GM19395 (cell line): Measurements from ENCODE around the gene FBLN1.
"Not testable (repeated sequence)": the region's sequence is repeated elsewhere in the genome, so short reads cannot be mapped to it uniquely, and the experiment has no call there.

ENCODE experiments used
- ATAC-seq: cut with Tn5 transposase; IDR thresholded peaks from one replicate; pipeline ENCODE4 v1.9.1; 2021; ENCODE audit warnings: mild to moderate bottlenecking, moderate library complexity; ENCODE audit not compliant: unreplicated experiment

The FBLN1 gene

DNA sequence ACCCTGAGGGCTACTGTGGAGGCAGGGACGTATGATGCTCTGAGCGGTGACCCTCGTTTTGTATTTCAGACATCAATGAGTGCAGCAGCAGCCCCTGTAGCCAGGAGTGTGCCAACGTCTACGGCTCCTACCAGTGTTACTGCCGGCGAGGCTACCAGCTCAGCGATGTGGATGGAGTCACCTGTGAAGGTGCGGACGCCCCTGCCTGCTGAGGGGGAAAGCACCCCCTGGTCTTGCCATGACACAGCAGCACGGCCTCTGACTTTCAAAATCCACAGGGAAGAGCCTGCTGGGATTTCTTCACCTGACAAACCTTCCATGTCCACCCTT is 44.3 kb downstream of the FBLN1 start:
- ATAC-seq = no peak

DNA sequence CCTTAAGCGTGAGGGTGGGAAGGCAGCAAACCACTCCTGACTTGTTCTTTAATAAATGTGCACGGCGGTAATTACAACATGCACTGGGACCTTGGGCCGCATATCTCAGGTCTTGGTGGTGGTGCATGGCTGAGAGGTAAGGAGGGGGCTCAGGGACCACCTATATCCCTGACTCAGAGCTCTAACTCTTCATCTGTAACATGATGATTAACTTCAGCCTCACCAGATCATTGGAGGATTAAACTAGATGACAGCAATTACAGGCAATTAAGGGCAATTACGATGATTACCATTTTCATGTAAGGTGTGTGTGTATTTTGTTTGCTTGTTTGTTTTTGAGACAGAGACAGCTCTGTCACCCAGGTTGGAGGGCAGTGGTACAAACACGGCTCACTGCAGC is 45.0 kb downstream of the FBLN1 start:
- ATAC-seq = no peak

DNA sequence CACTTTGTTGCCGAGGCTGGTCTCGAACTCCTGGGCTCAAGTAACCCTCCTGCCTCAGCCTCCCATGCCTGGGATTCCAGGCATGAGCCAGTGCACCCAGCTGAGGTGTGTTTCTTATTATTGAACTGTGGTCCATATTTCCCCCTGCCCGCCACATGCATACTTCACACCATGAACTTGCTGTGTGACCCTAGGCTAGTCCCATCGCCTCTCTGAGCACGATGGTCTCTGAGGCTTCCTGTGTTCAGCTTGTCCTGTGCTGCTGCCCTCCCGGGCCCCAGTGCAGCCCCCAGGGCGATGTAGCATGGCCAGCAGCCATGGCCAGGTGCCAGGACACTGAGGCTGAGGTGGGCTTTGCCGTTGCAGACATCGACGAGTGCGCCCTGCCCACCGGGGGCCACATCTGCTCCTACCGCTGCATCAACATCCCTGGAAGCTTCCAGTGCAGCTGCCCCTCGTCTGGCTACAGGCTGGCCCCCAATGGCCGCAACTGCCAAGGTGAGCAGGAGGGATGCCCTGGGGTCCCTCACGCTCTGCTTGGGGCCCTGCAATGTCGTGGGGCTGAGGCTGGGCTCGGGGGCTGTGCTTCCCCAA is 45.7 kb downstream of the FBLN1 start:
- ATAC-seq = no peak

DNA sequence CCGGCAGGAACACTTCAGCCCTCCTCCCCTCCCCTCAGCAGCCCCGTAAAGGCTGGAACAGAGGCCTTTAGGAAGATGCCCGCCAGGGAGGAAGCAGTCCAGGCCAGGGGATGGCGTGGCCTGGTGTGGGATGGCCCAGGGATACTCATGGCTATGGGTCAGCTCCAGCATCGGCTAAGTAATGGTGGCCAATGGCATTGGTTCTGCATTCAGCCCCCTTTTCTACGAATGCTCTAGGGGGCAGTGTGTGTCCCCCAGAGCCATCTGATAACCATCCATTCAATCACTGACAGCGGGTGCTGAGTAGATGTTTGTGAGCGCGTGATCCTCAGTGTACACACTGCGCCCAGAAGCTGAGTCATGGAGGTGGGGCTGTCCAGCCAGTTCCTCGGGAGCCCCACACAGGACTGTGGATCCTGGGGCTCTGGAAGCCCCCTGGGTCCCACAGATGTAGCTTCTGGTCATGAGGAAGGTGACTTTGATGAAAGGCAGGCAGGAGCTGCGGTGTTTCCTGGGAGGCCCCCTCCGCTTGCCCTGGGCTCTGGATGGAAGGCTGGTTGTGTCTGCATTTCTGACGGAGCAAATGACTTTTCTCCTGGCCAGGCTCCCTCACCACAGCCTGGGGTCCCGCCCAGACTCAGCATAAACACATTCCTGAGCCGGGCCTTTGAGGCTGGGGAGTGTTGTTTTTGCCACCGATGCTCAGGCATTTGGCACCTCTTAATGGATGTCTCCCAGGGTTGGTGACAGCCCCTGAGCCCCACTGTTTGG is 46.5 kb downstream of the FBLN1 start:
- ATAC-seq = no peak

DNA sequence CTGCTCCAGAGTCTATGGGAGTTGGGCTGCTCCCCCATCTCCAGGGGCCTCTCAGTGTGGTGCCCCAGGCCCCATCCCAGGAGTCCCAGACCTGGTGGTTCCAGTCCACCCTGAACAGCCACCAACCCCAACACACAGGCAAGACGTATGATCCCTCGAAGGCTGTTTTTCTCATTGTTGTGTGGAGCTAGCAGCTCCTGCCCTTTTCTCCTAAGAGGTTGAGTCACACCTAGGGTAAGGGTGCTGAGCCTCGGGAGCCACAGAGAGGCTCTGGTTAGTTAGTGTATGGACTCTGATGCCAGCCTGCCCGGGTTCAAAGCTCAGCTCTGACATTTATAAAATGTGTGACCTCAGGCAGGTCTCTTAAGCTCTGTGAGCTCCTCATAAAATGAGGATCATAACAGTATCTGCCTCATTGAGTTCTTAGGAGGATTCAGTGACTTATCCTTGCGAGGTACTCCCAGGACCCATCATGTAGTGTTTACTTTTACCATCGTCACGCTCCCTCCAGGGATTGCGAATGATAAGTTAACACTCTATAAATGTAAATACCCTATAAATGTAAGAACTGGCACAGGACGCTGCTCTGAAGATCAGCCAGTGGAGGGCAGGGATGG is 47.2 kb downstream of the FBLN1 start:
- no peak for ATAC-seq

DNA sequence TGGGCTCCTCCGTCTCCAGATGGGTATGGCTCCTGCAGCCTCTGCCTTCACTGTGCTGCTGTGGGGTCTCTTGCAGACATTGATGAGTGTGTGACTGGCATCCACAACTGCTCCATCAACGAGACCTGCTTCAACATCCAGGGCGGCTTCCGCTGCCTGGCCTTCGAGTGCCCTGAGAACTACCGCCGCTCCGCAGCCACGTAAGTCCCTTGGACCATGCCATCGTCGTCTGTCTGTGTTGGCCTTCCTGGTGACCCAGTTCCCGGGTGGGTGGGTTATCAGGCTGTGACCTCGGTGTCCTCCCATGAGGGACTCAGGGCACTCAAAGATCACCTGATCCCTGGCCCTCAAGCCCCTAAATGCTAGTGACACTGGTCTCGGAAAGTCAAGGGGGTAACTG is 47.7 kb downstream of the FBLN1 start:
- ATAC-seq = no peak

DNA sequence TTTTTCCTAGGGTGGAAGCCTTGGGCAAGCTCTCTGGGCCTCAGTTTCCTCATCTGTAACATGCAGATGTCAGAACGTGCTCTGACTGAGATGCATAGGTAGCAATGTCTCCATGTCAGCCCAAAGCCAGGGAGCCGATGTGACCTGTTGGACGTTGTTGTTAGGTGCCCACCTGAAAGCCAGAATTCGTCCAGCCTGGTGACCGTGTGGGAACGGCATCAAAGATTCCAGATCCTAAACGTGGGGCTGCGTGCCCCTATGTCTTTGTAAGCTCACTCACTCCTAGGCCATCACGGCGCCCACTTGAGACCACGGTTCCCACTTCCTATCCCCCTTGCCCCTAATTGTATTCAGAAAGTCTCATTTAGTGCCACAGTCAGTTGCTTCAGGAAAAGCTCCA is 48.2 kb downstream of the FBLN1 start:
- no peak for ATAC-seq

DNA sequence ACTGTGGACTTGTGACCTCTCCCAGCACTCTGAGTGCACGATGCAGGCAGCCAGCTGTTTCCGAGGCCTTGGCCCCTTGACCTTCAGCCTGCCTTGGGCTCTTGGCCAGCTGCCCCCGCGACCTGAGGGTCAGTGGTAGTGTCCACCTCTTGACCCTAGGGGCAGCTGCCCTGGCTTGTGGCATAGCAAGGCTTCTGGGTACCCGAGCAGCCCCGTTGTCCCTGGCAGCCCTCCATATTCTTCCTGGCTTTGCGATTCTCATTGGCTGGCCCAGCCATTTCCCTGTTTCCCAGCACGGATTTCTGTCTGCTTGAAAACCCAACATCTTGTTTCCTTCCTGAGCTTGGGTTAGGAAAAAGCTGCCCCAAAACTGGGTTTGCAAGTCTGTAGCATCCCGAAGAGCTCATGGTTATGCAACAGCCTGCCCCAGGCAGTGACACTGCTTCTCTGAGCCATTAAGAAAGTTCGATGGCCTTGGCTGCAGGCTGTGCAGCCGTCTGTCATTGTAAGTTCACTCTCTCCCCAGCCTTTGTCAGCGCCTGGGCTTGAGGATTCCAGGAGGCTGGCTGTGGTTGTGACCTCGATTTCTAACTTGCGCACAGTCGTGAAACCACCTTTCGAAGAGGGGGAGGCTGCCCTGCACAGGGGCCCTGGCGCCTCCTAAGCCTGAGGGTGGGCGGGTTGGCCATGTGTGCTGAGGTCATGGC is 48.8 kb downstream of the FBLN1 start:
- no peak for ATAC-seq

DNA sequence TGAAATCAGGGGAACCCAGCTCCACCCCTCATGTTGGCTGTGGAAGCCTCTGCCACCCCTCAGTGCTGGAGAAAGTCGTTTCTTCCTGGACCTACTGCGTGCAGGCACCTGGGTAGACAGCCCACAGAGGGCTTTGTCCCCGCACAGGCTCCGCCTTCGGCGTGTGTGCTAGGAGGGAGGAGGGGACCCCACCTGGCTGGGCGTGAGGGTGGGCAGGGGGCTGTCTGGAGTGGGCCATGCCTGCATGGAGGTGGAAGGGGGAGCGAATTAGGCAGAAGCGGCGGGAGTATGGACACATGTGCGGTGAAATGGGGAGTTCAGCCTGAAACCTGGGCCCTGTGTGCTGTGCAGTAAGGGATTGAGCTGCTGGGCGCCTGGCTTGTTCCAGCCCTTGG is 49.3 kb downstream of the FBLN1 start:
- no peak for ATAC-seq

DNA sequence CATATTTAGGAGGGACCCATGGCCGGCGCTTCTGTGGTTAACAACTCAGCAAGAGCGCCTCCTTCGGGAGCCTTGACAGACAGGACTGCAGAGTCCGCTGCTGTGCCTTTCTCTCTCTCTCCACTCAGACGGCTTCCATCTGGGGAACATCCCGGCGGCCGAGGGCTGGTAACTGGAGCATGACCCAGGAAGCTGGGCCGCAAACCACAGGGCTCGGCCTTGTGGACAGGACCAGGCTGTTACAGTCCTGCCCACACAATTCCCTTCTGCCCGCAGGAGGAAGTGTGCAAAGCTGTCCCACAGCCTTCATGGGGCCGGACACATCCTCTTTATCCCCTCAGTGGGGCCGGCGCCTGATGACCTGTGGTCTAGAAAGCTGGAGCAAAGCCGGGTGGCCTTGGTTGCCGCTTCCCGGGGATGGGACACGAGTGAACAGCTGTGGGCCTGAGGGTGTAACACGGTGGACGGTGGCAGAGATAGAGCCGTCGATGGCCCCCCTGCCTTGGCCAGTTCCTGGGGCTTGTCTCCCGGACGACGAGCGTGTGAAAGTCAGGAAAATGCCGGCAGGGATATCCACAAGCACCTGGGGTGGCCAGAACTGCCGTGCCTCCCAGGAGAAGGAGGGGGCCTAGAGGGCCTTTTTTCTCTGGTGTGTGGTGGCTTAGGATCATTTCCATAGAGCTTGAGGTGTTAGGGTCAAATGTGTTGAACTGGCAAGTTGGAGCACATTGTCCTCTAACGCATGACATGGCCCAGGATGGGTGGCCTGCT is 50.1 kb downstream of the FBLN1 start:
- no peak for ATAC-seq

DNA sequence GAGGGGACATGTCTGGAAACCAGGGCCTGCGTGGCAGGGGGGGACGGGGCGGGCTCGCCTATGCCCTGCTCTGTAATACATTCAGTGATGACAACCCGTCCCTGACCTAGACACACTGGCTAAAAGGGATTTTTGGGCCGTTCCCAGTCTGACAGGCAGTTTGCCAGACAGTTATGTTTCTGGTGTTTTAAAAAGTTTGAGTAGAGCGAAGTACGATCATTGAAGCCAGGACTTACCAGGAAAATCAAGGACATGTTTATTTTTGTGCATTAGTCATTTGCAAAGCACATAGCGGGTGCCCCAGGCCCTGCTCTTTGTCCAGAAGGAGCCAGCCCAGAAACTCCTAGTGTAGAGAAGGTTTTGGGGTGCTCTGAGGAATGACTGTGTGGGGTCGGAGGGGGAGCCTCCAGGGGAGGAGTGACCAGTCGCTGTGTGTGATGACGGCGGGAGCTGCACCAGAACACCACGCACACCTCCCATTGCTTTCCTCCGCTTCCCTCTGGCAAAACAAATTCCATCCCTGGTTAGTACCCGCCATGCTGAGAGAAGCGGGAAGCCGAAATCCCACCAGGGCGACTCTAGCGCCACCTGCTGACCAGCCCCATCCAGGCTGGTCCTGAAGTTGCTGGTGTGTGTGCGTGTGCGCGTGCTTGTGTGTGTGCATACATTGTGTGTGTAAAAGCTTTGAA is 50.8 kb downstream of the FBLN1 start:
- no peak for ATAC-seq

DNA sequence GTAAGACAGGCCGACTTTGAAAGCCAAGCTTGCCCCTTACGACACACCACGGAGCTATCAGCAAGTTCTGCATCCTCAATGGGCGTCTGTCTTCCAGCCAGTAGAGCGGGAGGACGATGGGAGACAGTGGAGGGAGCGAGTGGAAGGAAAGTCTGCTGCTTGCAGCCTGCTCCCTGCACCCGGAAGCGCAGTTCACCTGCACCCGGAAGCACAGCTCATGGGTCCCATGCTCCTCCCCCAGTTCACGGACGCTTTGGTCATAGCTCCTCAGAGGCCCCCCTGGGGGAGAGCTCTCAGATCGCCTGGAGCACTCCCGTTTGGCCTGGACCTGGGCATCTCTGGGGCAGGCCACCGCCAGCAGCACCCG is 51.3 kb downstream of the FBLN1 start:
- ATAC-seq = no peak

DNA sequence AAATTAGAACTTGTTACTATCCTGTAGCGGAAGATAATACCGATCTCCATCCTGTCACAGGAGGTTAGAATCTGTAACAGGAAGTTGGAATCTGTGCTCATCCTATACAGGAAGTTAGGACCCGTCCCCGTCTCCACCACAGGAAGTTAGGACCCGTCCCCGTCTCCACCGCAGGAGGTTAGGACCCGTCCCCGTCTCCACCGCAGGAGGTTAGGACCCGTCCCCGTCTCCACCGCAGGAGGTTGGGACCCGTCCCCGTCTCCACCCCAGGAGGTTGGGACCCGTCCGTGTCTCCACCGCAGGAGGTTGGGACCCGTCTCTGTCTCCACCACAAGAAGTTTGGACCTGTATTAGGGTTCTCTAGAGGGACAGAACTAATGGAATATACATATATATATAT is 52.2 kb downstream of the FBLN1 start:
- ATAC-seq = no peak

DNA sequence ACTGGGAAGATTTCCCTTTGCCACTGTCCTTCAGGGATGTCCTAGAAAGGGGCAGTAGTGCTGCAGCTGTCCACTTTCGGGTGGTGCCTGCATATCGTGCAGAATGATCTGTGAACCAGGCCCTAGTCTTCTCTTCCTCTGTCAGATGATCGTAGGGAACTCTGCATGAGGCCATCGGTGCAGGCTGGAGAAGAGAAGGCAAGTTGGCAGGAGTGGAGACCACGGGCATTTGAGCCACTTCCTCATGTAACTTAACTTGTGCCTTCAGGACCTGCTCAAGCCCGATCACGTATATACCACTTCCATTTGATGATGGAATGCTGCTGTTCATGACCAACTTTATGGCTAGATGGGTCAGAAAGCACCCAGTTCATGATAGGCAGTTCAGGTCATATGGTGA is 55.2 kb downstream of the FBLN1 start:
- not testable (repeated sequence) for ATAC-seq

DNA sequence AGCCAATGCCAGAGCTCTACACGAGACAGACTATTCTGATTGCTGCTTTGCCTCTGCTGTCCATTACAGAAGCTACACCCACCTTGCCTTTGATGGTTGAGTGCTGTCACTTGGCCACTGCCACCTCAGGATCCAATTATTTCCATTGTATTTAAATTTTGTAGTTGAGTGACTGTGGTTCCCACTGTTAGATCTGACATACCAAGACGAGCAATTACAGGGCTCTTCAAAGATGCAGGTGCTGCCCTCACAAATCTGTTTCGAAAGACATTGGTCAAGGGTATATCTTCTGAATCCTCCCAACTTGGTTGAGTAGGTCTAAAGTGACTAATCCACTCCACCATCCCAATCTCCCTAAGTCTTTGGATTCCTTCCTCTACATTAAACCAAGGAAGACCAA is 57.4 kb downstream of the FBLN1 start:
- not testable (repeated sequence) for ATAC-seq

DNA sequence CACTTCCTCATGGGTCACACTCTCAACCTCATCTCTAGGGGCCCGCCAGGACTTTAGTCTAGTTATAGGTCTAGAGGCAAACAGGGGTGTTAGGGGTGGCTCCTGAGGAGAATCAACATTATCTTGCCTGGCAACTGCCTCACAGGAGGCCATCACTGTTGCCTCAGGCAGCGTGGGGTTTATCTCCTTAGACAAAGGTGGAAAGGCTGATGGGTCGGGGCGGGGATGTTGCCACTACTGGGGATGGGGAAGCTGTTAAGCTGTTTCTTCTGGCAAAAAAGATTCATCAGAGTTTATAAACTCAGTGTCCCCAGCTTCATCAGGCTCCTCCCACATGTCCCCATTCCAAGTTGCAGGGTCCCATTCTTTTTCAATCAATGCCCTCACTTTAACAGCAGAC is 58.1 kb downstream of the FBLN1 start:
- not testable (repeated sequence) for ATAC-seq

DNA sequence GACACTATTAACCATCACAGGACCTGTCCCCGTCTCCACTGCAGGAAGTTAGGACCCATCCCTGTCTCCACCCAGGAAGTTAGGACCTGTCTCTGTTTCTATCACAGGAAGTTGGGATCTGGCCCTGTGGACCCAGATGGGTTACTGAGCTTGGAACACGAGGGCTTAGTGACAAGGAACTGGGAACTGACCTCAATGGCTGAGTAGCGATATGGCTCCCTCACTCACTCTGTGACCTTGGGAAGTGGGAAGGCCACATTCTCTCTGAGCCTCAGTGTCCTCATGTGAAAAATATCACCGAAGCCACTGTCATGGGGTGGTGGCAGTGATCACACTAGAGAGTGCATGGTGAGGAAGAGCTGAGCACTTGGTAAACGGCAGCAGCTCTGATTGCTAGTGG is 59.4 kb downstream of the FBLN1 start:
- no peak for ATAC-seq

DNA sequence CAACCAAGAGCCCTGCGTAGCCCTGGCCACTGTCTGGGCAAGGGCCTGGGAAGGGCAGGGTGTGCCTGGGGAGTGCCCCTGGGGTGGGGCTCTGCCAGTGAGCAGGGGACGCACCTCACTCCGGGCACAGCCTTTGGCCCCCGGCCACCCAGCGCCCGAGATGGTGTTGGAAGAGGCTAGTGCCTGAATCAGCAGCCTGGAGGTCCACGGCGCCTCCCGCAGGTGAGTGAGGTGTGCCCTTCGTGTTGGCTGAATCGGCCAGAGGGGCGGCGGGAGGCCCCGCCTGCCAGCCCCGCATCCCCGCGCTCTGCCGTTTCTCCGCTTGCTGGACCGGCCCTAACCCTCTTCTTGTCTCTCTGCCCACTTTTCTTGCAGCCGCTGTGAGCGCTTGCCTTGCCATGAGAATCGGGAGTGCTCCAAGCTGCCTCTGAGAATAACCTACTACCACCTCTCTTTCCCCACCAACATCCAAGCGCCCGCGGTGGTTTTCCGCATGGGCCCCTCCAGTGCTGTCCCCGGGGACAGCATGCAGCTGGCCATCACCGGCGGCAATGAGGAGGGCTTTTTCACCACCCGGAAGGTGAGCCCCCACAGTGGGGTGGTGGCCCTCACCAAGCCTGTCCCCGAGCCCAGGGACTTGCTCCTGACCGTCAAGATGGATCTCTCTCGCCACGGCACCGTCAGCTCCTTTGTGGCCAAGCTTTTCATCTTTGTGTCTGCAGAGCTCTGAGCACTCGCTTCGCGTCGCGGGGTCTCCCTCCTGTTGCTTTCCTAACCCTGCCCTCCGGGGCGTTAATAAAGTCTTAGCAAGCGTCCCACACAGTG is 60.1 kb downstream of the FBLN1 start:
- no peak for ATAC-seq

DNA sequence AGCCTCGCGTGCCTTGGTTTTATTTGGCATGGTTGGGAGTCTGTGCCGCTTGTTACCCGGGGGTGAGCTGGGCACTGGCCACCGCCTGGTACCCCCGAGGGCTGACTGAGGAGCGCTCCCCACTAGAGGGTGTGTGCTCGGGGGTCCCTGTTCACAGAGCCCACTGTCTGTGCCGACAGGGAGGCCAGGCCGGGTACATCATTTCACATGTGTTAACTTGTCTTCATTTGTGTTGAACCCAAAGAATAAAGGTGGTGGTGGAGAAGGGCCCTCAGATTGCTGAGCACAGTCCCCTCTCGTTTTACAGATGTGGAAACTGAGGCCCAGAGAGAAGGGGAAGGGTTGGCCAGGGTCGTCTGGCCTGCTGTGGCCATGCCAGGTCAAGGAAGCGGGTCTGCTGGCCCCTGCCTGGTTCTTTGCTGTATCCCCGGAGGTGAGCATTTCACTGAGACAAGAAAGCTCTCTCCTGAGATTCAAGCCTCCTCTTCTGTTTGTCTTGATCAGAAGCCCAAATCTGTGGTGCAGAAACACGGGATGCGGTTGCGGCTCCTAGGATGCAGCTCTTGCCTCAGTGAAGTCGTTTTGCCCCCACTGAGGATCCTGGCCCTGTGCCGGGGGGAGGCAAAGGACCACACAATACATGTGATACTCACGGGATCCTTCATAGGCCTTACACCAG is 60.8 kb downstream of the FBLN1 start:
- ATAC-seq = no peak
